Activated CD8-positive, alpha-beta memory T cell treated with anti-CD3 and anti-CD28 coated beads, Interleukin-2, amount 50 U/mL, for 24 hours (primary cell): Measurements from ENCODE around the gene LRTM2.
"Not testable (repeated sequence)": the region's sequence is repeated elsewhere in the genome, so short reads cannot be mapped to it uniquely, and the experiment has no call there.

Source experiments
- DNase-seq: peaks from one replicate; pipeline ENCODE4 v3.0.0-alpha.2; 2020; ENCODE audit errors: extremely low read depth

The LRTM2 gene

DNA sequence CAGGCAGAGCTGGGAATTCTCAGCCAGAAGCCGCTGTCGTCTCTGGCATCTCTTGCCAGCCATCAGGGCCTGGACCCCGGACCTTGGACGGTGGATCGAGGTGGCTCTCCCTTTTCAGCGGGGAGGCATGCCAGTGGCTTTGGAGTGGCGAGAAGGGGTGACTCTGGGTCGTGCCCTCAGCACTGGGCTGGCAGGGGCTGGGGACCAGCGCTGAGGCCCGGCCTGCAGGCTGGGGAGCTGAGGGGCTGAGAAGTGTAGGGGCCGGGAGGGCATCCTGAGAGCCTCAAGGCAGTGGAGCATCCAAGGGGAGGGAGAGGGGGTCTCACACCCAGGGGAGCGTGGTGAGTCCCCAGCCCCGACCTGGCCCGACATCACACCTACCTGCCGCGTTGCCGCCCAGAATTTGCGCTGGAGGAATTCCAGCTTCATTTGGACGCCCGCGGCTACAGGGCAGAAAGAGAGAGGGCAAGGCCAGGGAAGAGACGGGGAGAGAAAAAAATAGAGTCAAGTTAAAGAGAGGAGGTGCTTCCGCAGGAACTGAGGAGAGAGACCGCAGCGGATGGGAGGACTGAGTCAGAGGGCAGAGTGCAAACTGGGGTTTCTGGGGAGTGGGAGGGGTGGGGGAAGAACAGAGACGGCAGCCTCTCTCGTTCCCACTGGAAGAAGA is 9.0 kb upstream of the LRTM2 start:
- no peak for DNase-seq

- DNase-seq, result no peak
Observed at GRCh38 chr12:1811948-1812291, 8.4 kb upstream of the LRTM2 start.

- no peak for DNase-seq
Observed at GRCh38 chr12:1812650-1813302, 7.6 kb upstream of the LRTM2 start.

- no peak for DNase-seq
Observed at GRCh38 chr12:1814266-1814665, 6.1 kb upstream of the LRTM2 start.

GRCh38 chr12:1815108-1815507 is 5.3 kb upstream of the LRTM2 start:
- DNase-seq, result no peak

DNA sequence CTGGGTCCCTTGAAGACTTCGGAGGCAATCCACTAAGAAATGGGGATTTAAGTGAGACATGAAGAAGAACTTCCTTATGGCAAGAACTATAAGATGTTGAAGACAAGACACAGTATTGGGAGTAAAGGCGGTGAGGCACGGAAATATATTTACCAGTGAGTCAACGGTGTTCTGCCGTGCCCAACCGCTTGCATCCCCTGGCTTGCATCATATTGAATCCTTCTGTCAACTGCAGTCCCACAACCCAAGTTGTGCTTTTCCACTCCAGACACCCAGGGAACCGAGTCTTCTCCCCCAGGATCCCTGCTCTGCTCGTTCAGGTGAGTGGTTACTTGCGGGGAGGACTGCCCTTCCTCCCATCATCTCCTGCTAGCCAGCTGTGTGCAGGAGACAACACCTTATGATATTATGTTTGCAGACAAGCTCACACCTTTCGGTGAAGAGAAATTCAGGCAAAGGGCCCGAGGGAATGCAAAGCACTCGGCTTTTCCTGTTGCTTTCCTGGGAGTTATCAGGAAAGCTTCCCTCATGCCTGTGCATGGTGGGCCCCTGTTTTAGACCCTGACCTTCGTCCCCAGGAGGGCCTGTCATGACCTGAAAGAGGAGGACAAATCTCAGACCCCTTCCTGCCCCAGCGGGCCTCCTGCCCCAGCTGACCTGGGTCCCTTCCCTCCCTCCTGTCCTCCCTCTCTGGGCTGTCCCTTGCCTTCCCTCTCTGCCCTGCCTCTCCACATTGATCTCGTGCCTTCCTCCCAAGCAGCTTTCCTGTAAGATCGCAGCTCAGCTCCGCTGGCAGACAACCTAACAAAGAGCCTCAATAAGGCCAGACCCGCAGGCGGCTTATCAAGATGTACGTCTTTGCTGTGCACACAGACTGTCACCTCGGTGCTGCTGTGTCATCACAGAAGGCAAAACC is 4.3 kb upstream of the LRTM2 start:
- no peak for DNase-seq

GRCh38 chr12:1816730-1817348 is 3.5 kb upstream of the LRTM2 start:
- no peak for DNase-seq

GRCh38 chr12:1817928-1818327 is 2.4 kb upstream of the LRTM2 start:
- not testable (repeated sequence) for DNase-seq

GRCh38 chr12:1819050-1819449 is 1.3 kb upstream of the LRTM2 start:
- DNase-seq, result no peak

DNA sequence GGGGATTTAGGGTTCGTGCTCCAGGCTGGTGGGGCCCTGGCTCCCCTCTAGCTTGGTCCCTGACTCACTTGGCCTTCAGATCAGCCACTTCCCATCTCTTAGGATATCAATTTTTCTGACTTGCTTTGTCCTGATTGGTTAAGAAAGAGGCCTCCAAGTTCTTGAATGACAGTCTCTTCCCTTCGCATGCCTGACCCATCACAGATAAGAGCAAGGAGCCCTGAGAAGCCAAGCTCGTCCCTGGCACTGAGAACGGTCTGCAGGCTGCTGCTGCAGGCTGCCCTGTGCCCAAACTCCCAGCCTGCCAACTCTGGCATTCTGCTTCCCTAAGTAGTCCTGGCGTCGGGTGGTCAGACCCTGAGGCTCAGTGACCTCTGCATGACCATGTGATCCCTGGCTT is 794 bp upstream of the LRTM2 start:
- DNase-seq, result no peak

GRCh38 chr12:1820896-1821291 is 529 bp downstream of the LRTM2 start:
- DNase-seq, result no peak

- DNase-seq, result no peak
Observed at GRCh38 chr12:1821805-1822204, 1.4 kb downstream of the LRTM2 start.

- DNase-seq, result no peak
Observed at GRCh38 chr12:1822699-1823098, 2.3 kb downstream of the LRTM2 start.

- DNase-seq, result no peak
Observed at GRCh38 chr12:1823237-1823636, 2.9 kb downstream of the LRTM2 start.

- DNase-seq, result no peak
Observed at GRCh38 chr12:1825382-1826102, 5.2 kb downstream of the LRTM2 start.

- DNase-seq, result no peak
Observed at GRCh38 chr12:1826401-1826800, 6.0 kb downstream of the LRTM2 start.

DNA sequence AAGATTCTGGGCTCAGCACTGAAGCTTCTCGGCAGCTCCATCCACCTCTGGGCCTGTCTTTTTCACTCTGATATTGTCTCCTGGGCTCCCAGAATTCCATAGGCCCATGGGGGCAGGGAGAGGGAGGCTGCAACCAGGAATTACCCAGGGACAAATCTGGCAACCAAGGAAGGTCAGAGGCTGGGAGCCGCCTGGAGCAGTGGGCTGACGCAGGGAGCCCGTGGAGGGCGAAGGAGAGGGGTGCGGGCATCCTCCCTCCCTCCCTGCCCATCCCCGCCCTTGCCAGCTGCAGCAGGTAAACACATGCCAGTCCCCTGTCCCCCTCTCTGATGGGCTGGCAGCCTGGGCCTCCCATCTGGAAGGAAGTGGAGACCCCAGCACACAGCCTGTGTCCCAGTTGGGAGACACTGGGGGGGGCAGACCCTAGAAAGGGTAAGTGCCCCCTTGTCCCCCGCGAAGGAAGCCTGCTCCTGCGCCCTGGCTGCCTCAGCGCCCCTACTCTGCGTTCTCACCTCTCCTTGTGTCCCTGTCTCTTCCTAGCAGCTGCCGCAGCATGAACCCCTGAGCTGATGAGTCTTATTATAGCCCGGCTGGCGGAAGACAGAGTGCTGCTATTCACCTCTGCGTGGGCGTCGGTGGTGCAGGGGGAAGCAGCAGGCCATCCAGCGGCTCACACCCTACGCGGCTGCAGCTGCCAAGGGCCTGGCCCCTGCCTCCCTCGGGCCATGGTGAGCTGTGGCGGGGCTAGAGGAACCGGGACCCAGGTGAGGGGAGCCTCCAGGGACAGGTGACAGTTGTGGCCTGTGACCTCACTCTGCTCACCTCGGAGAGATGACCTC is 6.7 kb downstream of the LRTM2 start:
- no peak for DNase-seq

GRCh38 chr12:1827826-1828805 is 7.8 kb downstream of the LRTM2 start:
- DNase-seq, result no peak

GRCh38 chr12:1828856-1829255 is 8.5 kb downstream of the LRTM2 start:
- no peak for DNase-seq
